H1 (cell line): ENCODE measurements around the gene QRICH2. TPM values are rescaled to one million over a fixed set of nuclear protein-coding genes. Genes with fewer than 3 reads are reported as not detected.

Experiments
- CTCF ChIA-PET: fragments of 300-600 bp; sonication (Branson Sonifier 250); formaldehyde crosslinking; loops from one replicate; lab custom pipeline; 2021; ENCODE audit not compliant: partially characterized antibody; lab: Charles Lee
- POLR2A ChIA-PET: fragments of 300-600 bp; sonication (Branson Sonifier 250); formaldehyde crosslinking; loops from one replicate; lab custom pipeline; 2021; ENCODE audit warnings: inconsistent platforms; ENCODE audit not compliant: partially characterized antibody; lab: Charles Lee
- DNase-seq, 2 experiments: peaks; one replicate each; pipeline versions ENCODE4 v3.0.0 to v3.0.0-alpha.2; 2010 to 2022; ENCODE audit warnings: low spot score in 2 of 2, low read depth in 1 of 2, mixed read lengths in 1 of 2
- FAIRE-seq: peaks from 2 replicates; lab custom pipeline; 2011; peaks lifted over from hg19 to GRCh38; lab: Jason Lieb, UNC
- H2AFZ ChIP-seq: 2 replicates; pipeline ENCODE4 v1.8.1; 2012; ENCODE audit warnings: low read length, inconsistent platforms
- H2AK5ac ChIP-seq: 2 replicates; pipeline ENCODE4 v1.6.1; 2013; ENCODE audit warnings: low read depth, low read length
- H2BK120ac ChIP-seq: replicated peaks from 2 replicates; pipeline ENCODE3; 2013; ENCODE audit warnings: low read depth, low read length, inconsistent platforms
- H2BK12ac ChIP-seq: 2 replicates; pipeline ENCODE4 v1.6.1; 2013; ENCODE audit warnings: low read depth, low read length
- H2BK15ac ChIP-seq: 2 replicates; pipeline ENCODE4 v1.6.1; 2013; ENCODE audit warnings: low read length
- H2BK20ac ChIP-seq: 2 replicates; pipeline ENCODE4 v1.6.1; 2013; ENCODE audit warnings: low read length
- H2BK5ac ChIP-seq: 2 replicates; pipeline ENCODE4 v1.6.1; 2013; ENCODE audit warnings: low read depth, low read length
- H3K14ac ChIP-seq: 2 replicates; pipeline ENCODE4 v1.6.1; 2013; ENCODE audit warnings: inconsistent platforms; ENCODE audit not compliant: insufficient read length
- H3K18ac ChIP-seq: 2 replicates; pipeline ENCODE4 v1.6.1; 2013; ENCODE audit warnings: low read length; ENCODE audit errors: extremely low read depth
- H3K23ac ChIP-seq: 2 replicates; pipeline ENCODE4 v1.6.1; 2013; ENCODE audit warnings: inconsistent platforms; ENCODE audit not compliant: insufficient read length
- H3K23me2 ChIP-seq: 2 replicates; pipeline ENCODE4 v1.6.1; 2013; ENCODE audit warnings: low read depth, low read length
- H3K27ac ChIP-seq: 2 replicates; pipeline ENCODE4 v1.6.1; 2011; ENCODE audit warnings: low read depth, low read length, inconsistent platforms
- H3K27me3 ChIP-seq, 4 experiments: replicated peaks in 1 of 4; 1 replicate in 1 of 4; 2 replicates in 3 of 4; pipeline versions ENCODE4 v1.6.1 to v1.8.1; 2011 to 2013; ENCODE audit warnings: low read length in 3 of 4, mild to moderate bottlenecking in 3 of 4, inconsistent platforms in 2 of 4, mixed read lengths in 2 of 4, moderate library complexity in 1 of 4; ENCODE audit not compliant: control insufficient read depth in 3 of 4, insufficient read depth in 3 of 4; ENCODE audit errors: extremely low read depth in 1 of 4
- H3K36me3 ChIP-seq, 4 experiments: 2 replicates each; pipeline versions ENCODE4 v1.6.1 to v1.8.1; 2011 to 2013; ENCODE audit warnings: mild to moderate bottlenecking in 4 of 4, low read length in 3 of 4, moderate library complexity in 2 of 4, control low read depth in 1 of 4, inconsistent platforms in 1 of 4; ENCODE audit not compliant: insufficient read depth in 4 of 4, control insufficient read depth in 2 of 4
- H3K4ac ChIP-seq: replicated peaks from 2 replicates; pipeline ENCODE3; 2013; ENCODE audit warnings: low read length, low read depth, mixed read lengths, inconsistent platforms; ENCODE audit not compliant: insufficient read length
- H3K4me1 ChIP-seq, 4 experiments: replicated peaks in 1 of 4; 1 replicate in 1 of 4; 2 replicates in 3 of 4; pipeline versions ENCODE4 v1.6.1 to v1.8.1; 2011 to 2013; ENCODE audit warnings: low read length in 3 of 4, inconsistent platforms in 2 of 4, mixed read lengths in 1 of 4; ENCODE audit not compliant: insufficient read depth in 4 of 4, control insufficient read depth in 3 of 4
- H3K4me2 ChIP-seq, 2 experiments: 2 replicates each; pipeline versions ENCODE4 v1.6.1 to v1.8.1; 2011 to 2013; ENCODE audit warnings: low read depth in 2 of 2, low read length in 2 of 2, control low read depth in 1 of 2, inconsistent platforms in 1 of 2, mild to moderate bottlenecking in 1 of 2; ENCODE audit not compliant: insufficient read depth in 1 of 2
- H3K4me3 ChIP-seq, 4 experiments: fragments of 200-600, 300-600 bp in 1 of 4; sonication (generic), shearing (Covaris generic), sonication (Bioruptor Twin) in 1 of 4; 2 replicates each; pipeline versions ENCODE4 v1.5.1 to v1.8.1; 2011 to 2016; ENCODE audit warnings: low read length in 4 of 4, low read depth in 3 of 4, control low read depth in 2 of 4, inconsistent platforms in 2 of 4, mild to moderate bottlenecking in 2 of 4, mixed read lengths in 1 of 4, moderate library complexity in 1 of 4; ENCODE audit not compliant: insufficient read depth in 2 of 4; ENCODE audit errors: extremely low read depth in 1 of 4
- H3K56ac ChIP-seq: replicated peaks from 2 replicates; pipeline ENCODE3; 2013; ENCODE audit warnings: low read depth, mild to moderate bottlenecking, mixed read lengths, low read length, inconsistent platforms; ENCODE audit not compliant: insufficient read length
- H3K79me1 ChIP-seq: 2 replicates; pipeline ENCODE4 v1.6.1; 2013; ENCODE audit warnings: low read depth, low read length, control low read depth
- H3K79me2 ChIP-seq, 2 experiments: 2 replicates each; pipeline versions ENCODE4 v1.6.1 to v1.8.1; 2012 to 2013; ENCODE audit warnings: low read length in 2 of 2, mild to moderate bottlenecking in 2 of 2, inconsistent platforms in 1 of 2; ENCODE audit not compliant: insufficient read depth in 2 of 2, control insufficient read depth in 1 of 2
- H3K9ac ChIP-seq, 4 experiments: replicated peaks in 1 of 4; 1 replicate in 1 of 4; 2 replicates in 3 of 4; pipeline versions ENCODE4 v1.6.1 to v1.8.1; 2011 to 2013; ENCODE audit warnings: low read depth in 3 of 4, low read length in 3 of 4, control low read depth in 2 of 4, mild to moderate bottlenecking in 2 of 4, moderate library complexity in 2 of 4, inconsistent platforms in 1 of 4; ENCODE audit errors: extremely low read depth in 1 of 4
- H3K9me3 ChIP-seq, 2 experiments: 2 replicates each; pipeline versions ENCODE4 v1.6.1 to v1.8.1; 2012 to 2013; ENCODE audit warnings: mild to moderate bottlenecking in 2 of 2, moderate library complexity in 2 of 2, control low read depth in 1 of 2, inconsistent platforms in 1 of 2, low read depth in 1 of 2, low read length in 1 of 2, mixed read lengths in 1 of 2; ENCODE audit not compliant: insufficient read depth in 2 of 2
- H4K20me1 ChIP-seq, 2 experiments: replicated peaks in 1 of 2; 2 replicates each; pipeline versions ENCODE3 to v1.8.1; 2011 to 2013; ENCODE audit warnings: inconsistent platforms in 2 of 2, low read length in 2 of 2, mild to moderate bottlenecking in 1 of 2; ENCODE audit not compliant: insufficient read depth in 2 of 2, control insufficient read depth in 1 of 2
- H4K5ac ChIP-seq: 2 replicates; pipeline ENCODE4 v1.6.1; 2013; ENCODE audit warnings: low read length, low read depth, mixed read lengths, inconsistent platforms; ENCODE audit not compliant: insufficient read length
- H4K8ac ChIP-seq: 2 replicates; pipeline ENCODE4 v1.8.0; 2013; ENCODE audit warnings: mild to moderate bottlenecking, moderate library complexity, low read length, inconsistent platforms; ENCODE audit not compliant: insufficient read depth; ENCODE audit errors: extremely low read depth
- H4K91ac ChIP-seq: replicated peaks from 2 replicates; pipeline ENCODE3; 2013; ENCODE audit warnings: low read length, mixed read lengths, inconsistent platforms; ENCODE audit not compliant: insufficient read length
- CHD1 ChIP-seq: IDR thresholded peaks from 2 replicates; pipeline ENCODE4 v1.6.1; 2012; ENCODE audit warnings: low read depth, low read length, improper control_type of control experiment
- EGR1 ChIP-seq: IDR thresholded peaks from 2 replicates; pipeline ENCODE4 v1.6.1; 2011; ENCODE audit warnings: low read depth, low read length, borderline replicate concordance
- RNF2 ChIP-seq: fragments of 200-900, 300-1000 bp; sonication (generic); IDR thresholded peaks from 2 replicates; pipeline ENCODE4 v1.7.1; 2016; ENCODE audit warnings: borderline replicate concordance, low read depth, mild to moderate bottlenecking, antibody characterized with exemption, low read length; ENCODE audit not compliant: poor library complexity, severe bottlenecking; ENCODE audit errors: missing control alignments
- RXRA ChIP-seq: IDR thresholded peaks from 2 replicates; pipeline ENCODE4 v1.6.1; 2011; ENCODE audit warnings: low read depth, mild to moderate bottlenecking, low read length, moderate library complexity; ENCODE audit not compliant: insufficient read depth
- SIN3A ChIP-seq, 2 experiments: IDR thresholded peaks in 1 of 2; conservative IDR thresholded peaks in 1 of 2; 2 replicates each; pipeline ENCODE4 v1.6.1; 2011 to 2012; ENCODE audit warnings: low read length in 2 of 2, improper control_type of control experiment in 1 of 2, low read depth in 1 of 2, mild to moderate bottlenecking in 1 of 2
- SP1 ChIP-seq: IDR thresholded peaks from 2 replicates; pipeline ENCODE4 v1.6.1; 2011; ENCODE audit warnings: low read depth, low read length
- WGBS, 2 experiments: shearing (Covaris generic) in 1 of 2; methylation state at CpG; one replicate each; pipeline versions ENCODE4 v1.1.6 to v1.1.7; 2013 to 2015; ENCODE audit warnings: low lambda C conversion rate in 2 of 2, mixed read lengths in 2 of 2, inconsistent platforms in 1 of 2, low coverage in 1 of 2, missing lambda C conversion rate in 1 of 2; ENCODE audit not compliant: insufficient replicate concordance in 2 of 2, insufficient coverage in 1 of 2, insufficient read length in 1 of 2; ENCODE audit errors: extremely low coverage in 1 of 2, missing lambda C conversion rate in 1 of 2; 5-methylcytosine and 5-hydroxymethylcytosine counted together
- polyA plus RNA-seq, 7 experiments: library from polyadenylated mRNA; depleted of rRNA in 3 of 7; stranded (reverse) in 5 of 7; unstranded in 2 of 7; fragments of >200 nt in 5 of 7; fragments of 200-250 nt in 2 of 7; gene quantifications; 1 replicate in 5 of 7; 2 replicates in 1 of 7; 4 replicates in 1 of 7; pipeline versions ENCODE4 v1.2.1 to v1.2.3, GENCODE V29; 2011 to 2013; ENCODE audit warnings: missing spikeins in 2 of 7, mixed read lengths in 2 of 7
- total RNA-seq: library from RNA; stranded (reverse); fragmentation: NEBNext Ultra II Directional; extraction: Animal tissue kit (Norgen Biotek cat#: 25700); gene quantifications from 2 replicates; pipeline ENCODE4 v1.2.1, GENCODE V29; 2021

The QRICH2 gene
- total and polyA plus RNA-seq, 2 of the 8 experiments (the other 6 are each of a cell fraction or from before 2014, with no cell fraction given) = 2.8 to 3.8 TPM

GRCh38 chr17:76275382-76276068 is 32.6 kb downstream of the QRICH2 start:
- Histone ChIP-seq H3K79me2 (no peaks in the 10 kb centered on the region), H3K4me1 (peaks cover 0 to 17% (median 12%) of the 10 kb centered on the region in 4 experiments; a peak in 6 of 7 replicates), H2BK5ac (no peak overlapping the region), H3K27ac (no peak overlapping the region), H3K14ac (no peak overlapping the region), H3K4me3 (no peak overlapping the region), H3K4me2 (no peak overlapping the region), H3K23me2 (peaks cover 3% of the 10 kb centered on the region; the same call in 1 of the 2 replicates), H4K91ac (no peak overlapping the region), H2BK12ac (0 out of 2 replicates have a peak overlapping the region, but pooled peaks have one; percentile 14), H2BK15ac (no peak overlapping the region), H4K20me1 (peaks cover 0 to 3% of the 10 kb centered on the region in 2 experiments), H3K79me1 (no peaks in the 10 kb centered on the region), H3K23ac (no peak overlapping the region), H3K36me3 (no peaks in the 10 kb centered on the region; a peak in 1 of 8 replicates), H2AFZ (no peak overlapping the region), H4K8ac (no peak overlapping the region; the same call in 1 of the 2 replicates), H4K5ac (no peak overlapping the region), H2AK5ac (no peak overlapping the region), H3K18ac (no peak overlapping the region), H3K56ac (no peak overlapping the region), H2BK120ac (no peak overlapping the region), H3K4ac (no peak overlapping the region), H3K9me3 (no peaks in the 10 kb centered on the region), H3K27me3 (no peaks in the 10 kb centered on the region), H2BK20ac (no peak overlapping the region), H3K9ac (no peak overlapping the region)
- FAIRE-seq (no peak), DNase-seq (no peak)
- ChIA-PET POLR2A (interaction anchor here (0.6 to 2.0 kb wide), 4 partner anchors 11 to 108 kb away, joined by 3 to 5 read pairs (median 4); partner anchors contain the start of gene UBALD2), CTCF (interaction anchor here (0.6 to 3.6 kb wide), 22 partner anchors 12 to 261 kb away, joined by 3 to 32 read pairs (median 4); partner anchors contain the start of gene EXOC7)
- TF ChIP-seq RNF2 = no peak
- no peak for TF ChIP-seq RXRA
- TF ChIP-seq EGR1 = no peak
- no peak for TF ChIP-seq SIN3A (conservative IDR thresholded peaks at IDR 0.05 in 1 of 2, IDR thresholded peaks at IDR 0.05 in 1 of 2; ENCODE audit: low read depth in 1 of 2, low read length in 2 of 2)
- no peak for TF ChIP-seq SP1
- TF ChIP-seq CHD1 = no peak
- WGBS, 2 experiments = 83% methylated on average over 22 of the region's 22 CpGs; no CpG with 5 or more reads in 1 of the 2 experiments
